HepG2 (cell line): ENCODE results near the gene DAZAP1. TPM values are rescaled to one million over a fixed set of nuclear protein-coding genes. Genes with fewer than 3 reads are reported as not detected.

Experiments used
- CBX5 ChIP-seq: sonication (generic); formaldehyde crosslinking; IDR thresholded peaks from 2 replicates; pipeline ENCODE4 v1.4.0; 2020; ENCODE audit warnings: missing genetic modification reagents, borderline replicate concordance
- DNMT3B ChIP-seq: conservative IDR thresholded peaks from 2 replicates; pipeline ENCODE4 v1.6.1; 2016; ENCODE audit warnings: missing biosample characterization, control low read depth
- JUNB ChIP-seq: sonication (generic); formaldehyde crosslinking; IDR thresholded peaks from 2 replicates; pipeline ENCODE4 v1.8.0; 2022; ENCODE audit warnings: missing genetic modification reagents, mild to moderate bottlenecking, borderline replicate concordance
- KLF6 ChIP-seq: IDR thresholded peaks from 2 replicates; pipeline ENCODE4 v1.8.0; 2016; ENCODE audit warnings: missing biosample characterization, missing genetic modification reagents
- MBD4 ChIP-seq: IDR thresholded peaks from 2 replicates; pipeline ENCODE4 v1.6.1; 2012; ENCODE audit warnings: low read length, inconsistent platforms, borderline replicate concordance
- NFYB ChIP-seq: sonication (generic); formaldehyde crosslinking; IDR thresholded peaks from 2 replicates; pipeline ENCODE4 v1.4.0; 2020; ENCODE audit warnings: missing genetic modification reagents
- RBM39 ChIP-seq: fragments of 200-400 bp; formaldehyde crosslinking; IDR thresholded peaks from one replicate; pipeline ENCODE4 v1.6.1; 2018; ENCODE audit warnings: antibody characterized with exemption, mild to moderate bottlenecking, low read depth, low read length; ENCODE audit not compliant: poor library complexity, severe bottlenecking
- TCF12 ChIP-seq, 2 experiments: fragments of 450-650 bp in 1 of 2; sonication (generic) in 1 of 2; formaldehyde crosslinking in 1 of 2; IDR thresholded peaks; 2 replicates each; pipeline versions ENCODE4 v1.6.1 to v1.8.0; 2017 to 2022; ENCODE audit warnings: antibody characterized with exemption in 1 of 2, mild to moderate bottlenecking in 1 of 2, missing genetic modification reagents in 1 of 2, moderate library complexity in 1 of 2
- TSC22D2 ChIP-seq: sonication (generic); formaldehyde crosslinking; IDR thresholded peaks from 2 replicates; pipeline ENCODE4 v1.5.1; 2020; ENCODE audit warnings: missing genetic modification reagents, mild to moderate bottlenecking, borderline replicate concordance
- ZBTB21 ChIP-seq: sonication (generic); formaldehyde crosslinking; IDR thresholded peaks from 2 replicates; pipeline ENCODE4 v1.4.0; 2020; ENCODE audit warnings: missing genetic modification reagents
- ZNF180 ChIP-seq: sonication (generic); formaldehyde crosslinking; IDR thresholded peaks from 2 replicates; pipeline ENCODE4 v1.4.0; 2020; ENCODE audit warnings: low read depth, missing genetic modification reagents, borderline replicate concordance
- ZNF605 ChIP-seq: sonication (generic); formaldehyde crosslinking; IDR thresholded peaks from 2 replicates; pipeline ENCODE4 v1.8.0; 2022; ENCODE audit warnings: mild to moderate bottlenecking, missing genetic modification reagents
- ZNF619 ChIP-seq: sonication (generic); formaldehyde crosslinking; IDR thresholded peaks from 2 replicates; pipeline ENCODE4 v1.4.0; 2020; ENCODE audit warnings: mild to moderate bottlenecking, missing genetic modification reagents
- ZNF660 ChIP-seq: sonication (generic); formaldehyde crosslinking; IDR thresholded peaks from 2 replicates; pipeline ENCODE4 v1.5.1; 2020; ENCODE audit warnings: mild to moderate bottlenecking, low read depth, missing genetic modification reagents, borderline replicate concordance
- polyA plus RNA-seq, 8 experiments: library from polyadenylated mRNA; depleted of rRNA in 3 of 8; stranded (reverse) in 7 of 8; unstranded in 1 of 8; fragments of >200 nt; fragmentation: Illumina TruSeq in 4 of 8; extraction: Trizol in 4 of 8; gene quantifications; 2 replicates each; pipeline versions ENCODE4 v1.2.1 to v1.2.3, GENCODE V29; 2011 to 2016; ENCODE audit warnings: low read depth in 4 of 8, missing spikeins in 1 of 8, mixed read lengths in 1 of 8; ENCODE audit not compliant: insufficient read depth in 1 of 8
- total RNA-seq, 5 experiments: library from RNA; depleted of rRNA; stranded (reverse); fragments of >200 nt; fragmentation: Illumina TruSeq; extraction: Trizol; gene quantifications; 2 replicates each; pipeline ENCODE4 v1.2.3, GENCODE V29; 2016; ENCODE audit warnings: low read depth in 1 of 5
- TF ChIP-seq, protein P1 (sequence below): sonication (generic); formaldehyde crosslinking; IDR thresholded peaks from 2 replicates; pipeline ENCODE4 v1.4.0; 2020; ENCODE audit warnings: missing genetic modification reagents, borderline replicate concordance
- TF ChIP-seq, protein P2 (sequence below): sonication (generic); formaldehyde crosslinking; IDR thresholded peaks from 2 replicates; pipeline ENCODE4 v1.9.0; 2021; ENCODE audit warnings: mild to moderate bottlenecking, missing genetic modification reagents

The DAZAP1 gene
- total and polyA plus RNA-seq, 2 of the 13 experiments (the other 11 are each of a cell fraction or from before 2014, with no cell fraction given), result 63.3 to 79.2 TPM

DNA sequence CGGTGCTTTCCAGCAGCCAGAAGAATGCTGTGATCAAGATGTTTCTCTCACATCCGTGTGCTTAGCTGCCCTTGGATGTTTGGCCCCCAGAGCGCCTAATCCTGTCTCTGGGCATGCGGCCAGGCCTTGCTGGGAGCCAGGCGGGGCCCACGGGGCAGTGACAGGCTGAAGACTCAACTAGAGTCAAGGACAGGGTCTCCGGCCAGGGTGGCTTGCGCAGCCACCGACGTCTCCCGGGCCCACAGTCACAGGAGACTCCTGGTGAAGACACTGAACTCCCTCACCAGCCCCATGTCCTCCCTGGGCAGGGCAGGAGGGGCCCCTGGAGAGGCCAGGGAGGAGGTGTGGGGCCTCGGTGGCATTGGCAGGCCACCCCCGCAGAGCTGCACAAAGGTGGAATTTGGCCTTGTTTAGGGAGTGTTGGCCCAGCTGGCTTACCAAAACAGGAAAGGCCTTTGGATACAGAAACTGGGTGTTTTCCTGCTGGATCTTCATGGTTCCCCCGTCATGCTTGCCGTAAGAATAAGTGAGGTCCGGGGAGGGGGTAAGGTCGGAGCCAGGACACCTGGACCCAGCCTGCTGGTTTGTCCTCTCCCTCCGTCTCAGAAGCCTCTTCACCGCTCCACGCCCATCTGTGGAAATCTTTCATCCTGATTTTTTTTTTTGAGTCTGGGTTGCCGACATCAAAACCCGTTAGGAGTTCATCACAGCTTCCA, 33.7 kb upstream of the DAZAP1 start (continued):
- TF ChIP-seq, protein P1, sequence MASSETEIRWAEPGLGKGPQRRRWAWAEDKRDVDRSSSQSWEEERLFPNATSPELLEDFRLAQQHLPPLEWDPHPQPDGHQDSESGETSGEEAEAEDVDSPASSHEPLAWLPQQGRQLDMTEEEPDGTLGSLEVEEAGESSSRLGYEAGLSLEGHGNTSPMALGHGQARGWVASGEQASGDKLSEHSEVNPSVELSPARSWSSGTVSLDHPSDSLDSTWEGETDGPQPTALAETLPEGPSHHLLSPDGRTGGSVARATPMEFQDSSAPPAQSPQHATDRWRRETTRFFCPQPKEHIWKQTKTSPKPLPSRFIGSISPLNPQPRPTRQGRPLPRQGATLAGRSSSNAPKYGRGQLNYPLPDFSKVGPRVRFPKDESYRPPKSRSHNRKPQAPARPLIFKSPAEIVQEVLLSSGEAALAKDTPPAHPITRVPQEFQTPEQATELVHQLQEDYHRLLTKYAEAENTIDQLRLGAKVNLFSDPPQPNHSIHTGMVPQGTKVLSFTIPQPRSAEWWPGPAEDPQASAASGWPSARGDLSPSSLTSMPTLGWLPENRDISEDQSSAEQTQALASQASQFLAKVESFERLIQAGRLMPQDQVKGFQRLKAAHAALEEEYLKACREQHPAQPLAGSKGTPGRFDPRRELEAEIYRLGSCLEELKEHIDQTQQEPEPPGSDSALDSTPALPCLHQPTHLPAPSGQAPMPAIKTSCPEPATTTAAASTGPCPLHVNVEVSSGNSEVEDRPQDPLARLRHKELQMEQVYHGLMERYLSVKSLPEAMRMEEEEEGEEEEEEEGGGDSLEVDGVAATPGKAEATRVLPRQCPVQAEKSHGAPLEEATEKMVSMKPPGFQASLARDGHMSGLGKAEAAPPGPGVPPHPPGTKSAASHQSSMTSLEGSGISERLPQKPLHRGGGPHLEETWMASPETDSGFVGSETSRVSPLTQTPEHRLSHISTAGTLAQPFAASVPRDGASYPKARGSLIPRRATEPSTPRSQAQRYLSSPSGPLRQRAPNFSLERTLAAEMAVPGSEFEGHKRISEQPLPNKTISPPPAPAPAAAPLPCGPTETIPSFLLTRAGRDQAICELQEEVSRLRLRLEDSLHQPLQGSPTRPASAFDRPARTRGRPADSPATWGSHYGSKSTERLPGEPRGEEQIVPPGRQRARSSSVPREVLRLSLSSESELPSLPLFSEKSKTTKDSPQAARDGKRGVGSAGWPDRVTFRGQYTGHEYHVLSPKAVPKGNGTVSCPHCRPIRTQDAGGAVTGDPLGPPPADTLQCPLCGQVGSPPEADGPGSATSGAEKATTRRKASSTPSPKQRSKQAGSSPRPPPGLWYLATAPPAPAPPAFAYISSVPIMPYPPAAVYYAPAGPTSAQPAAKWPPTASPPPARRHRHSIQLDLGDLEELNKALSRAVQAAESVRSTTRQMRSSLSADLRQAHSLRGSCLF (CRISPR knock-in tag), result peak; percentile 54; the same call in 1 of the 2 replicates
- no peak for TF ChIP-seq ZBTB21 (CRISPR knock-in tag)
- peak; percentile 76; the same call in 1 of the 2 replicates for TF ChIP-seq CBX5
- peak; percentile 31 for TF ChIP-seq RBM39
- no peak for TF ChIP-seq NFYB (CRISPR knock-in tag)
- TF ChIP-seq ZNF660, result no peak
- TF ChIP-seq TSC22D2 (CRISPR knock-in tag), result peak; percentile 71; the same call in 1 of the 2 replicates
- TF ChIP-seq ZNF605 (CRISPR knock-in tag), result 0 out of 2 replicates have a peak, but pooled peaks have one; percentile 53
- 0 out of 2 replicates have a peak, but pooled peaks have one; percentile 63 for TF ChIP-seq DNMT3B (CRISPR knock-in tag)
- TF ChIP-seq ZNF180, result 0 out of 2 replicates have a peak, but pooled peaks have one; percentile 73
- no peak for TF ChIP-seq MBD4
- TF ChIP-seq TCF12 (IDR thresholded peaks at IDR 0.05), result no peak
- TF ChIP-seq TCF12 (CRISPR knock-in tag; IDR thresholded peaks at IDR 0.05), result peak; percentile 73; the same call in 1 of the 2 replicates
- TF ChIP-seq, protein P2, sequence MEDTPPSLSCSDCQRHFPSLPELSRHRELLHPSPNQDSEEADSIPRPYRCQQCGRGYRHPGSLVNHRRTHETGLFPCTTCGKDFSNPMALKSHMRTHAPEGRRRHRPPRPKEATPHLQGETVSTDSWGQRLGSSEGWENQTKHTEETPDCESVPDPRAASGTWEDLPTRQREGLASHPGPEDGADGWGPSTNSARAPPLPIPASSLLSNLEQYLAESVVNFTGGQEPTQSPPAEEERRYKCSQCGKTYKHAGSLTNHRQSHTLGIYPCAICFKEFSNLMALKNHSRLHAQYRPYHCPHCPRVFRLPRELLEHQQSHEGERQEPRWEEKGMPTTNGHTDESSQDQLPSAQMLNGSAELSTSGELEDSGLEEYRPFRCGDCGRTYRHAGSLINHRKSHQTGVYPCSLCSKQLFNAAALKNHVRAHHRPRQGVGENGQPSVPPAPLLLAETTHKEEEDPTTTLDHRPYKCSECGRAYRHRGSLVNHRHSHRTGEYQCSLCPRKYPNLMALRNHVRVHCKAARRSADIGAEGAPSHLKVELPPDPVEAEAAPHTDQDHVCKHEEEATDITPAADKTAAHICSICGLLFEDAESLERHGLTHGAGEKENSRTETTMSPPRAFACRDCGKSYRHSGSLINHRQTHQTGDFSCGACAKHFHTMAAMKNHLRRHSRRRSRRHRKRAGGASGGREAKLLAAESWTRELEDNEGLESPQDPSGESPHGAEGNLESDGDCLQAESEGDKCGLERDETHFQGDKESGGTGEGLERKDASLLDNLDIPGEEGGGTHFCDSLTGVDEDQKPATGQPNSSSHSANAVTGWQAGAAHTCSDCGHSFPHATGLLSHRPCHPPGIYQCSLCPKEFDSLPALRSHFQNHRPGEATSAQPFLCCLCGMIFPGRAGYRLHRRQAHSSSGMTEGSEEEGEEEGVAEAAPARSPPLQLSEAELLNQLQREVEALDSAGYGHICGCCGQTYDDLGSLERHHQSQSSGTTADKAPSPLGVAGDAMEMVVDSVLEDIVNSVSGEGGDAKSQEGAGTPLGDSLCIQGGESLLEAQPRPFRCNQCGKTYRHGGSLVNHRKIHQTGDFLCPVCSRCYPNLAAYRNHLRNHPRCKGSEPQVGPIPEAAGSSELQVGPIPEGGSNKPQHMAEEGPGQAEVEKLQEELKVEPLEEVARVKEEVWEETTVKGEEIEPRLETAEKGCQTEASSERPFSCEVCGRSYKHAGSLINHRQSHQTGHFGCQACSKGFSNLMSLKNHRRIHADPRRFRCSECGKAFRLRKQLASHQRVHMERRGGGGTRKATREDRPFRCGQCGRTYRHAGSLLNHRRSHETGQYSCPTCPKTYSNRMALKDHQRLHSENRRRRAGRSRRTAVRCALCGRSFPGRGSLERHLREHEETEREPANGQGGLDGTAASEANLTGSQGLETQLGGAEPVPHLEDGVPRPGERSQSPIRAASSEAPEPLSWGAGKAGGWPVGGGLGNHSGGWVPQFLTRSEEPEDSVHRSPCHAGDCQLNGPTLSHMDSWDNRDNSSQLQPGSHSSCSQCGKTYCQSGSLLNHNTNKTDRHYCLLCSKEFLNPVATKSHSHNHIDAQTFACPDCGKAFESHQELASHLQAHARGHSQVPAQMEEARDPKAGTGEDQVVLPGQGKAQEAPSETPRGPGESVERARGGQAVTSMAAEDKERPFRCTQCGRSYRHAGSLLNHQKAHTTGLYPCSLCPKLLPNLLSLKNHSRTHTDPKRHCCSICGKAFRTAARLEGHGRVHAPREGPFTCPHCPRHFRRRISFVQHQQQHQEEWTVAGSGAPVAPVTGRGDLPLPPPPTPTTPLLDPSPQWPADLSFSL (CRISPR knock-in tag), result no peak
- TF ChIP-seq KLF6 (CRISPR knock-in tag), result no peak
- TF ChIP-seq JUNB (CRISPR knock-in tag), result no peak
- TF ChIP-seq ZNF619 (CRISPR knock-in tag), result no peak
